HG03139 (cell line): Measurements from ENCODE around the gene TNNI3.

ENCODE experiments used
- ATAC-seq: cut with Tn5 transposase; IDR thresholded peaks from one replicate; pipeline ENCODE4 v1.9.1; 2021; ENCODE audit not compliant: unreplicated experiment

The TNNI3 gene

DNA sequence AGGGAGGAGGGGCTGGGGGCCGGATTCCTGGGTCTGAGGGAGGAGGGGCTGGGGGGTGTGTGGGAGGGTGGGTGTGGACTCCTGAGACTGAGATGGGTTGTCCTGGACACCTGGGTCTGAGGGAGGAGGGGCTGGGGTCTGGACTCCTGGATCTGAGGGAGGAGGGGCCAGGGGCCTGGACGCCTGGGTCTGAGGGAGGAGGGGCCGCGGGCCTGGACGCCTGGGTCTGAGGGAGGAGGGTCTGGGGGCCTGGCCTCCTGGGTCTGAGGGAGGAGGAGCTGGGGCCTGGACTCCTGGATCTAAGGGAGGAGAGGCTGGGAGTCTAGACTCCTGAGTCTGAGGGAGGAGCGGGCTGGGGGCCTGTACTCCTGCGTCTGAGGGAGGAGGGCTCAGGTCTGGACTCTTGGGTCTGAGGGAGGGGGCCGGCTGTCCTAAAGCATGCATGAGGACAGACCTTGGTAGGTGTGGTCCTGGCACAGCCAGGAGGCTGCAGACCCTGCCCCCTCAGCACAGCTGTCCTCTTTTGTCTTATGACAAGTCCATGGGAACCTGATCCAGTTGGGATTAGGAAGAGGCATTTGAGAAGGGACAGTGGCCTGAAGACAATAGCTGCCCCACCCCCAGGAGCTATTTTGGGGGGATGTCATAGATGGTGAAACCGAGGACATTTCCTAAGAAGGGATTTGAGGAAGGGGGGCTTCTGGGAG lies 9.8 kb downstream of the TNNI3 start:
- no peak for ATAC-seq

DNA sequence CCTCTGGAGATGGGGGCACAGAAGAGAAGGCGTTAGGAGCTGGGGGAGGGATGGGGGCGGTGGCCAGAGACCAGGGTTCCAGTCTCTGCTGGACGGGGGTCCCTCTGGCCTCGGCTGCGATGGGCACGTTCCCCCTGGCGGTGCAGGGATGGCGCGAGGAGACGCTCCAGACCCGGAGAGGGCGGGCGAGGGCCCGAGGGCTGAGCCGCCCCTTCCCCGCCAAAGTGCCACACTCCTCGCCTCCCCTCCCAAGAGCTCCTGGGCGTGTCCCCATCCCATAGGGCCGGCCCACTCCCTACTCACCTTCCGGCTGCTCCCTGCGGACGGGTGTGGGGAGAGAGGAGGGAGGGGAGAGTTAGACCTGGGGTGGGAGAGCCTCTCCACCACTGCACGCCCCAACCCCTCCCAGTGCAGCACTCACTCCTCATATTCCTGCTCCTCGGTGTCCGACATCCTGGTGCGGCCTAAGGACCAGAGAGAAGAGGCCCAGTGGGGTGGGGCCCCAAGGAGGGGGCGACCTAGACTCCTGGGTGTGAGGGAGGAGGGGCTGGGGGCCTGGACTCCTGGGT lies 10.7 kb downstream of the TNNI3 start:
- ATAC-seq, result no peak

DNA sequence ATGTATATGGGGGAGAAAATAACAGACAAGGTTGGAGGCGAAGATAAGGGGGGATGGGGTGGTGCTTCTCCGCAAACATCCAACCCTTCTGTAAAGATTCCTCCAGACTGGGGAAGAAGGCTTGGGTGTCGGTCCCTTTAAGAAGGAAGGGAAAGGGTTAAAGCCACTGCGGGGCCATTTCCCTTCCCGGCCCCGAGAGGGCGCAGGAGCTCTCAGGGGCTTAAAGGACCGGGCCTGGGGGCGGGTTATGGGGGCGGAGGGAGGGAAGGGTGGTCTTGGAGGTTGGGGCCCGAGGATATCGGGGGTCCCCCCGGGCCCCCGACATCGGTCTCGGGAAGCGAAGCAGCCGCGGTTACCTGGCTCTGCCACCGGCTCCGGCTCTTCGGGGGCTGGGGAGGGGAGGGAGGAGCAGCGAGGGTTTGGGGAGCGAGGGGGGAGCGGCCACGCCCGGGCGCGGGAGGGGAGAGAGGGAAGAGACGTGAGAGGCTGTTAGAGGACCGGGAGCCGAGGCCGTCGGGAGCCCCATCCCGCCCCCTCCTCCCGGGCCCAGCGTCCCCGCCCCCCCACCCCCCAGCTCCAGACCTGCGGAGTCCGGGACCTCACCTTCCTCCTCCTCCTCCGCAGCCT lies 11.3 kb downstream of the TNNI3 start:
- ATAC-seq, result no peak

DNA sequence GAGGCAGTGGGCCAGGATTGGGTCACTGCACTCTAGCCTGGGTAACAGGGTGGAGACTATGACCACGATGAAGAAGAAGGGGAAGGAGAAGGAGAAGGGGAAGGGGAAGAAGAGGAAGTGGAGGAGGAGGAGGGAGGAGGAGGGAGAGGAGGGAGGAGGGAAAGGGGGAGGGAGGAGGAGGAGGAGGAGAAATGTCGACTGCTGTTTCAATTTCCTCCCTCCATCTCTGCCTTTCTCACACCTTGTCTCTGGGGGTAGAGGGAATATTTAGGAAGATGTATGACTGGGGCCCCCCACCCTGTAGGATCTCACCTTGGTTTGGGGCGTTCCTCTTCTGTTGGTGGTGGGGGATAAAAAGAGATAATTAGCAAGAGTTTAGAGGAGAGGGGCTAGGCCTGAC lies 12.3 kb downstream of the TNNI3 start:
- ATAC-seq, result no peak

DNA sequence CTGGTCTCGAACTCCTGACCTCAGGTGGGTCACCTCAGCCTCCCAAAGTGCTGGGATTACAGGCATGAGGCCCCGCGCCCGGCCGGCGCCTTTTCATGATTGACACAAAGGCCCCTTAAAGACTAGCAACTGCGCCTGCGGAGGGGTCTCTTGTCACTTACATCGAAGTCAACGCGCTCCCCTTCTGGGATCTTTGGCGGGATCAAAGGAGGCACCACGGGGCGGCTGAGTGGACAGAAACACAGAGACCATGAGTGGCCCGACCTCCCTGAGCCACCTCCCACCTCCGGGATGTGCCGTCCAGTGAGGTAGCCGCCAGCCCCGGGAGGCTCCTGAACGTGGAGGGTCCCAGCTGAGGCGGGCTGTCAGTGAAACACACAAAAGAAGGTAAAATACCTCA lies 15.8 kb downstream of the TNNI3 start:
- no peak for ATAC-seq

DNA sequence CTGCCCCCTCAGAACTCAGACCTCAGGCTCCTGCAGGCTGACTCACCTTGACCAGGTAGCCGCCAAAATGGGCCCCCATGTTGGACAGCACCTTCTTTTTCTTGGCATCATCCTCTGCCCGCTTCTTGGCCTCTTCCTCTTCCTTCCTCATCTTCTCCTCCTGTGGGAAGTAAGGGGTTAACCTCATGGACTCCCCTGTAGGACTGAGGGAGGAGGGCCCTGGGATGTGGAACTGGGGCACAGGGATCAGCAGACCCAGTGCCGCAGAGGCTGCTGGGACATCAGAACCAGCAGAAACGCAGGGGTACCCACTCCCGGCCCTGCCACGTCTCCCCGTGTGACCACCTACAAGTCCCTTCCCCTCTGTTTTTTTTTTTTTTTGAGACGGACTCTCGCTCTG lies 19.6 kb downstream of the TNNI3 start:
- ATAC-seq, result no peak

DNA sequence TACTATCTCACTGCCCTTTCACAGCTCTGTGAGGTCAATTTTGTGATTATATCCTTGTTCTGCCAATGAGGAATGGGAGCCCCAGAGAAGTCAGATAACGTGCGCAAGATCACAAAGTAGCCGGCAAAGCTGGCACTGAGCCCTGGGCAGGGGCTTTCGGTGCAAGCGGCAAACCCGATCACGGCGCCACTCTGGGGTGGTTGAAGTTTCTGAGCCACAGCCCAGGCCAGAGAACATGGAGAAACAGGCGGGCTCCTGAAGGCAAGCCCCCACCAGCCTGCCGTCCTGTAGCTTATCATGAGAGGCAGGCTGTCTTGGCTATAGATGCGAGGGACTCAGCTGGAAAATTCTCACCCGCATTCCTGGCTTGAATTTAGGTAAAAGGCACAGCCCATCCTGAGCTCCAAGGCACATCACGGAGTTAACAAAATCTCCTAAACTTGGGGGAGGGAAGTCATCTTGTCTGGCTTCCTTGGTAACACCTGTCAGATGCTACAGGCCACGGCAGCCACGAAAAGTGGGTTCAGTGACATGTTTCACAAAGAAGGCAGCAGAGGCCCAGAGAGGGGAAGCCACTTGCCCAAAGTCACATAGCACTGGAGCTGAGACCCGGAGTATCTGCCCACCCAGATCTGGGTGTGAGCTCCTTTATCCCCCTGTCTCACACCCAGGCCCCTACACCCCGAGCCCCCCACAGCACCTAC lies 21.0 kb downstream of the TNNI3 start:
- ATAC-seq, result no peak

DNA sequence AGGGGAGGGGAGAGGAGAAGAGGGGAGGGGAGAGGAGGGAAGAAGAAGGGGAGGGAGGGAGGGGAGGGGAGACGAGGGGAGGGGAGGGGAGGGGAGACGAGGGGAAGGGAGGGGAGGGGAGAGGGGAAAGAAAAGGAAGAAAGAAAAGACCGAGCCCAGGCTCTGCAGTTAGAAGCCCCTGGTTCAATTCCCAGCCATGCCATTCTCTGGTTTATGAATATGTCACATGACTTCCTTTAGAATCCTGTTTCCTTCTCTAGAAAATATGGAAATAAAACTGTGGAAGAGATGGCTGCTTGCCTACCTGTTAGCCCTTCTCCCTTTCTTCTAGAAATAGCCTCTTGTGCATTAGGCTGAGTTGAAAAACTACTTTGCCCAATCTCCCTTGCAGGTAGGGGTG lies 22.8 kb downstream of the TNNI3 start:
- no peak for ATAC-seq

DNA sequence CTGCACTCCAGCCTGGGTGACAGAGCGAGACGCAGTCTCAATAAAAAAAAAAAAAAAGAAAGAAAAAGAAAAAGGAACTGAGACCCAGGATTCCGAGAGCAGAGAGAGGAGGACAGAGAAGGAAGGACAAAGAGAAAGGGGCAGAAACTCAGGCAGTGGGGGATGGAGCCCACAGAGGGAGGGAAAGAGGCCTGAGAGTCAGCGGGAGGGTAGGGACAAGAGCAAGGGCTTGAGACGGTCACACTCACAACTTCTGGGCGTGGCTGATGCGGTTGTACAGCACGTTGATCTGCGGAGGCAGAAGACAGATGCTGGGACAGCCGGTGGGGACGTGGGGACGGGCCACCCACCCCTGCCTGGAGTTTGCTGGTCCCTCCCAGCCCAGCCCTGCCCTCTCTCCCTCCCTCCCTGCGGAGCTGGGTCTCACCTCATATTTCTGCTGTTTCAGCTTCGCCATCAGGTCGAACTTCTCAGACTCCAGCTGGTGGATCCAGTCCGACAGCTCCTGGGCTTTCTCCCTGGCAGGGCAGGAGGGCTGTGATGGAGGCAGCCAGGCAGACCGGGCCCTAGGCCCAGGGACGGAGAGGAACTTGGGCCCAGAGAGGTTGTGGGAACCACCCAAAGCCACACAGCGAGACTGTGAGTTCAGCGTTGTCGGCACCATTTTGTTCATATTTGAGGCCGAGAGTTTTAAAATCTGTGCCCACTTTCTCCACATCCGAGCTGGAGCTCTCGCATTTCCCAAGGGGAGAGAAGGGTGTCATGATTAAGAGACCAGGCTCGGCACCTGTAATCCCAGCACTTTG lies 23.7 kb downstream of the TNNI3 start:
- no peak for ATAC-seq

DNA sequence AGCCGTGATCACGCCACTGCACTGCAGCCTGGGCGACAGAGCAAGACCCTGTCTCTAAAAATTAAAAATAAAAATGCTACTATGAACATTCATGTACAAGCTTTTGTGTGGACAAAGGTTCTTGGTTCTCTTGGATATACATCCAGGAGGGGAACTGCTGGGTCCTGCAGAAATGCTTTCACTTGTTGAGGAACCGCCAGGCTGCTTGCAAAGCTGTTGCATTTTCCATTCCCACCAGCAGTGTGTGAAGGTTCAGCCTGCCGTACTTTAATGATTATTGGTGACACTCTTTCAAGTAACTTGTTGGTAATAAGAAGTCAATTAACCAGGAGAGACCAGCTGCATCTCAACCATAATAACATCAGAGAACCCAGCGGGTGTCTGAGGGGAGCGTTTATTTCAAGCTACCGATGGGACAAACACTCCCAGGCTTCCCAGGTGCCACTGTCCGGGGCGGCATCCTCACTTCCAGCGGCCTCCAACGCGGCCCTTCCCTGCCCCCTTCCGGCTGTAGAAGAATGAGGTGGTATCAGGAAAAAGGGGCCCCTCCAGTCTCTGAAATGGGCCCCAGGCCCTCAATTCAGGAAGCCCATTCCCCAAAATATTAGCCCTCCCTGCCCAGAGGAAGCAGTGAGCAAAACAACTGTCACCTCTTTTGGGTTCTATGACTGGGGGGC lies 24.9 kb downstream of the TNNI3 start:
- no peak for ATAC-seq

DNA sequence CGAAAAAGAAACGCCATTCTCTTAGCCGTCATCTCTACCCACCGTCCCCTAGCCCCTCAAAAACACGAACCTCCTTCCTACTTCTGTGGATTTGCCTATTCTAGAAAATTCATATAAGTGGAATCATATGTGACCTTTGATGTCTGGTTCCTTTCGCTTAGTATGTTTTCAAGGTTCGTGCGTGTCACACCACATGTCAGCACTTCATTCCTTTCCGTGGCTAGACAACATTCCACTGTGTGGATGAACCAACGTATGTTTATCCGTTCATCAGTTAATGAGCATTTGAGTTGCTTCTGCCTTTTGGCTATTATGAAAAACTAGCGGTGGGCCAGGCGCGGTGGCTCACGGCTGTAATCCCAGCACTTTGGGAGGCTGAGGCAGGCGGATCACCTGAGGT lies 26.1 kb downstream of the TNNI3 start:
- no peak for ATAC-seq

DNA sequence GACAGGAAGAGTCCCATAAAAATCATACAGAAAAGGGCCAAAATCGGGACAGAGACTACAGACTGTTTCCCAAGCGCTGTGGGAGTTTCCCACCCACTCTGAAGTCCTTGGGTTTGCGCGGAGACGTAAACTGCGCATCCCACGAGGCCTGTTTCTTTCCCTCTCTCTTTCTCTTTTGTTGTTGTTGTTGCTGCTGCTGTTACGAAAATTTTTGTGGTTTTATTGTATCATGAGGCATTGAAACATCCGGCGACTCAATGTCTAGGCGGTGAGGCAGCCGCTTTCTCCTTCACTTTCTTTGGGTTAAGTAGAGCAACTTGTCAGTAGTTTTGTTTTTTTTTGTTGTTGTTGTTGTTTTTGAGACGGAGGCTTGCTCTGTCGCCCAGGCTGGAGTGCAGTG lies 38.5 kb downstream of the TNNI3 start:
- no peak for ATAC-seq

DNA sequence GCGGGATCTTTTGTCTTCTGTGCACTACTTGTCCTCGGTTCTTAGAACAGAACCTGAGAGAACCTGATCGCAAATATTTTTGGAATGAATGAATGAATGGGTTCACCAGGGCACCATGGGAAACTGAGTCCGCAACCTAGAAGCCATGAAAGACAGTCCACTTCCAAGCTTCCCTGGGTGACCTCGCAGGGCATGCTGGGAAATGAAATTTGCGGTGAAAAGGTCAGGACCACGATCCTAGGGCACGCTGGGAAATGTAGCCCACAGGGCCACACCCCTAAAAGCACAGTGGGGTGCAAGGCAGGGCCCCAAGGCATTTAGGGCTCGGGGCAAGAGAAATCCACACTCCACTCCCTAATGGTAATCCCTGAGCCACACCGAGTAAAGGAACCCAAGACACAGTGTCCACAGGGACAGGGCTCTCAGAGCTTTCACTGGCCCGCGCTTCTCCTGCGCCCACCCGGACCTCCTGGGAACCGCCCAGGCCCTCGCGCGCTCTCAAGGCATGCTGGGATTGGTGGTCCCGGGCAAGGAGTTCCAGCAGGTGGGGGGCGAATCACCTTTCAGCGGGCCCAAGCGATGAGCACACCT lies 39.0 kb downstream of the TNNI3 start:
- ATAC-seq, result no peak

DNA sequence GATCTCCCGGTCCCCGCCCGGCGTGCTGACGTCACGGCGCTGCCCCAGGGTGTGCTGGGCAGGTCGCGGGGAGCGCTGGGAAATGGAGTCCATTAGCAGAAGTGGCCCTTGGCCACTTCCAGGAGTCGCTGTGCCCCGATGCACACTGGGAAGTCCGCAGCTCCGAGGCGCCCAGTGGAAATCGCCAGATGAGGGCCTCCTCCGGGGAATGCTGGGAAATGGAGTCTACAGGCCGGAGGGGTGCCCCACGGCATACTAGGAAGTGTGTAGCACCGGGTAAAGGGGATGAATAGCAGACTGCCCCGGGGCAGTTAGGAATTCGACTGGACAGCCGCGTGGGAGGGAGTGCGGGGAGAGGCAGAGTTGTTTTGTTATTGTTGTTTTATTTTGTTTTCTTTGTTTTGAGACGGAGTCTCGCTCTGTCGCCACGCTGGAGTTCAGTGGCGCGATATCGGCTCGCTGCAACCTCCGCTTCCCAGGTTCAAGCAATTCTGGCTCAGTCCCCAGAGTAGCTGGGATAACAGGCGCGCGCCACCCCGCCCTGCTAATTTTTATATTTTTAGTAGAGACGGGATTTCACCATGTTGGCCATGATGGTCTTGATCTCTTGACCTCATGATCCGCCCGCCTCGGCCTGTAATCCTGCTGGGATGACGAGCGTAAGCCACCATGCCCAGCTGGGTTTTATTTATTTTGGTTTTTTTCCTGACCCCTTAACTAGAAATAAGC lies 39.7 kb downstream of the TNNI3 start:
- ATAC-seq, result peak; percentile 72

DNA sequence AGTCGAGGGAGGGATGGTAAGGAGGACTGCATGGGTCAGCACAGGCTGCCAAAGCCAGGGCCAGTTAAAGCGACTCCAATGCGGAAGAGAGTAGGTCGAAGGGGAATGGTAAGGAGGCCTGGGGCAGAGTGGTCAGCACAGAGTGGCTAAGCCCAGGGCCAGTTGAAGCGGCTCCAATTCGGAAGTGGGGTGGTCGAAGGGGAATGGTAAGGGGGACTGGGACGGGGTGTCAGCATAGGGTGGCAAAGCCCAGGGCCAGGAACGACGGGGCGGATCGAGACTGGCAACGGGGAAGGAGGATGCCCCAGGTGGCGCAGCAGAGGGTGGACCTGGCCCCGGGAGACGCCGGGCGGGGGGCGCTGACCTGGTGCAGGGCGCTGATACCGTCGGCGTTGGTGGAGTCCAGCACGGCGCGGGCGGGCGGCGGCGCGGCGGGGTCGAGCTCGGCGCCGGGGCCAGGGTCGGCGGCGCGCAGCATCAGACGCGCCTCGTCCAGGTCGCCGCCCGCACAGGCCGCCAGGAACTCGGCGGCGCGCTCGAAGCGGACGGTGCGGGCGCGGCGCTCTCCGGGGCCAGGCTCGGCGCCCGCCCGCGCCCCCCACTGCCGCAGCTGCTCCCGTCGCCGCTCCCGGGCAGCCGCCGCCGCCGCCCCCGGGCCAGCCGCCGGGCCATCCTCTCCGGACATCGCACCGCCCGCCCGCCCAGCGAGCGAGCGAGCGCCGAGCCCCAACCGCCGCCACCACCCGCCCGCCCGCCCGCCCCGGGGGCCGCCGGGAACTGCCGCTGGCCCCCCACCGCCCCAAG lies 40.5 kb downstream of the TNNI3 start, which contains the start of gene PPP1R12C:
Gene PPP1R12C (minus strand): TSS at position 779 of the 804 bp plus-strand sequence. CDS start 94 bp downstream, at position 685.
- ATAC-seq, result peak; percentile 6

DNA sequence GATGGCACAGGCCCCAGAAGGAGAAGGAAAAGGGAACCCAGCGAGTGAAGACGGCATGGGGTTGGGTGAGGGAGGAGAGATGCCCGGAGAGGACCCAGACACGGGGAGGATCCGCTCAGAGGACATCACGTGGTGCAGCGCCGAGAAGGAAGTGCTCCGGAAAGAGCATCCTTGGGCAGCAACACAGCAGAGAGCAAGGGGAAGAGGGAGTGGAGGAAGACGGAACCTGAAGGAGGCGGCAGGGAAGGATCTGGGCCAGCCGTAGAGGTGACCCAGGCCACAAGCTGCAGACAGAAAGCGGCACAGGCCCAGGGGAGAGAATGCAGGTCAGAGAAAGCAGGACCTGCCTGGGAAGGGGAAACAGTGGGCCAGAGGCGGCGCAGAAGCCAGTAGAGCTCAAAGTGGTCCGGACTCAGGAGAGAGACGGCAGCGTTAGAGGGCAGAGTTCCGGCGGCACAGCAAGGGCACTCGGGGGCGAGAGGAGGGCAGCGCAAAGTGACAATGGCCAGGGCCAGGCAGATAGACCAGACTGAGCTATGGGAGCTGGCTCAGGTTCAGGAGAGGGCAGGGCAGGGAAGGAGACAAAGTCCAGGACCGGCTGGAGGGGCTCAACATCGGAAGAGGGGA lies 41.2 kb downstream of the TNNI3 start:
- no peak for ATAC-seq

DNA sequence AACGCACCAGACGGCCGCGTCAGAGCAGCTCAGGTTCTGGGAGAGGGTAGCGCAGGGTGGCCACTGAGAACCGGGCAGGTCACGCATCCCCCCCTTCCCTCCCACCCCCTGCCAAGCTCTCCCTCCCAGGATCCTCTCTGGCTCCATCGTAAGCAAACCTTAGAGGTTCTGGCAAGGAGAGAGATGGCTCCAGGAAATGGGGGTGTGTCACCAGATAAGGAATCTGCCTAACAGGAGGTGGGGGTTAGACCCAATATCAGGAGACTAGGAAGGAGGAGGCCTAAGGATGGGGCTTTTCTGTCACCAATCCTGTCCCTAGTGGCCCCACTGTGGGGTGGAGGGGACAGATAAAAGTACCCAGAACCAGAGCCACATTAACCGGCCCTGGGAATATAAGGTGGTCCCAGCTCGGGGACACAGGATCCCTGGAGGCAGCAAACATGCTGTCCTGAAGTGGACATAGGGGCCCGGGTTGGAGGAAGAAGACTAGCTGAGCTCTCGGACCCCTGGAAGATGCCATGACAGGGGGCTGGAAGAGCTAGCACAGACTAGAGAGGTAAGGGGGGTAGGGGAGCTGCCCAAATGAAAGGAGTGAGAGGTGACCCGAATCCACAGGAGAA lies 42.0 kb downstream of the TNNI3 start:
- ATAC-seq, result no peak
